Hepatocyte (in vitro differentiated cells): Measurements from ENCODE around the gene EFCAB6. TPM values are rescaled to one million over a fixed set of nuclear protein-coding genes. Genes with fewer than 3 reads are reported as not detected.

Source experiments
- DNase-seq: peaks from one replicate; pipeline ENCODE4 v3.0.0-alpha.2; 2016; ENCODE audit warnings: low spot score
- H2AFZ ChIP-seq: fragments of 200-600 bp; sonication (generic); 2 replicates; pipeline ENCODE4 v1.6.0; 2016; ENCODE audit warnings: antibody characterized with exemption, mild to moderate bottlenecking
- H3K27ac ChIP-seq: fragments of 200-600 bp; sonication (generic); 2 replicates; pipeline ENCODE4 v1.5.1; 2016; ENCODE audit warnings: mild to moderate bottlenecking
- H3K27me3 ChIP-seq: fragments of 200-600 bp; sonication (generic); 2 replicates; pipeline ENCODE4 v1.6.1; 2016
- H3K36me3 ChIP-seq: fragments of 200-600 bp; sonication (generic); replicated peaks from 2 replicates; pipeline ENCODE4 v1.5.1; 2016; ENCODE audit warnings: low read depth; ENCODE audit not compliant: insufficient read depth
- H3K4me1 ChIP-seq: fragments of 200-600 bp; sonication (generic); 2 replicates; pipeline ENCODE4 v1.5.1; 2016; ENCODE audit warnings: mild to moderate bottlenecking, moderate library complexity; ENCODE audit not compliant: insufficient read depth
- H3K4me2 ChIP-seq: fragments of 200-600 bp; sonication (generic); 2 replicates; pipeline ENCODE4 v1.6.0; 2016
- H3K4me3 ChIP-seq: fragments of 200-600 bp; sonication (generic); 2 replicates; pipeline ENCODE4 v1.5.1; 2016; ENCODE audit warnings: mild to moderate bottlenecking
- H3K79me2 ChIP-seq: fragments of 200-600 bp; sonication (generic); 2 replicates; pipeline ENCODE4 v1.6.0; 2017; ENCODE audit warnings: mild to moderate bottlenecking
- H3K9me2 ChIP-seq: fragments of 200-600 bp; sonication (generic); replicated peaks from 2 replicates; pipeline ENCODE4 v1.6.0; 2017; ENCODE audit warnings: mild to moderate bottlenecking; ENCODE audit not compliant: insufficient read depth
- H3K9me3 ChIP-seq: fragments of 200-600 bp; sonication (generic); 2 replicates; pipeline ENCODE4 v1.5.1; 2016; ENCODE audit warnings: low read depth, mild to moderate bottlenecking
- H4K20me1 ChIP-seq: fragments of 200-600 bp; sonication (generic); 2 replicates; pipeline ENCODE4 v1.6.0; 2016; ENCODE audit warnings: mild to moderate bottlenecking; ENCODE audit not compliant: insufficient read depth, poor library complexity, severe bottlenecking
- EZH2 ChIP-seq: fragments of 200-600 bp; sonication (generic); IDR thresholded peaks from 2 replicates; pipeline ENCODE4 v1.6.1; 2016; ENCODE audit warnings: antibody characterized with exemption, mild to moderate bottlenecking, borderline replicate concordance
- EZH2phosphoT487 ChIP-seq: fragments of 200-600 bp; sonication (generic); IDR thresholded peaks from one replicate; pipeline ENCODE4 v1.6.1; 2018; ENCODE audit warnings: antibody characterized with exemption, mild to moderate bottlenecking, low read depth, moderate library complexity; ENCODE audit not compliant: unreplicated experiment, severe bottlenecking
- WGBS: methylation state at CpG from one replicate; pipeline ENCODE4 v1.1.6; 2016; ENCODE audit warnings: low lambda C conversion rate; ENCODE audit errors: missing lambda C conversion rate; 5-methylcytosine and 5-hydroxymethylcytosine counted together
- polyA plus RNA-seq: library from polyadenylated mRNA; unstranded; fragments of >200 nt; fragmentation: Nextera tagmentation; extraction: Ambion mirVana; gene quantifications from 2 replicates; pipeline ENCODE4 v1.2.1, GENCODE V29; 2016
- total RNA-seq: library from RNA; depleted of rRNA; stranded (reverse); fragments of >200 nt; gene quantifications from 2 replicates; pipeline ENCODE4 v1.2.3, GENCODE V29; 2014
- TF ChIP-seq, protein P1 (sequence below): fragments of 200-600 bp; sonication (generic); IDR thresholded peaks from 2 replicates; pipeline ENCODE4 v1.5.1; 2016; ENCODE audit warnings: antibody characterized with exemption, mild to moderate bottlenecking; ENCODE audit not compliant: poor library complexity

The EFCAB6 gene
- total and polyA plus RNA-seq, 2 experiments from 2014 or later, result 0.59 to 2.1 TPM

DNA sequence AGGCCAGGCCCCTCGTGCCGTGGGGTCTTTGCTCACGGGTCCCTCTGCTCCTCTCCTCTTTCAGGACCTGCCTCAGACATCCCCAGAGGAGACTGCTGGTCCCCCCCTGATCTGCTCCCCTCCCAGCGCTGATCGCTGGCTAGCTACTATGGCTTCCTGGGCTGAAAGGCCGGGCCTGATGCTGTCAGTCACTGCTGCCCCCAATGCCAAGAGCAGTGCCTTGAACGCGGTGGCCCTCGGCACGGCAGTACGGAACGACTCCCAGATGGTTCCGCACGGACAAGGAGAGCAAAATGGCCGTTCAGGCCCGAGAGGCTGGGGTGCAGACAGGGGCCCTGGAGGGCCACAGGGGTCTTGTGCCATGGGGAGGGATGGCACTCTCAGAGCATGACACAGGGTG is 28.7 kb upstream of the EFCAB6 start:
- no peak for TF ChIP-seq EZH2
- TF ChIP-seq, protein P1, sequence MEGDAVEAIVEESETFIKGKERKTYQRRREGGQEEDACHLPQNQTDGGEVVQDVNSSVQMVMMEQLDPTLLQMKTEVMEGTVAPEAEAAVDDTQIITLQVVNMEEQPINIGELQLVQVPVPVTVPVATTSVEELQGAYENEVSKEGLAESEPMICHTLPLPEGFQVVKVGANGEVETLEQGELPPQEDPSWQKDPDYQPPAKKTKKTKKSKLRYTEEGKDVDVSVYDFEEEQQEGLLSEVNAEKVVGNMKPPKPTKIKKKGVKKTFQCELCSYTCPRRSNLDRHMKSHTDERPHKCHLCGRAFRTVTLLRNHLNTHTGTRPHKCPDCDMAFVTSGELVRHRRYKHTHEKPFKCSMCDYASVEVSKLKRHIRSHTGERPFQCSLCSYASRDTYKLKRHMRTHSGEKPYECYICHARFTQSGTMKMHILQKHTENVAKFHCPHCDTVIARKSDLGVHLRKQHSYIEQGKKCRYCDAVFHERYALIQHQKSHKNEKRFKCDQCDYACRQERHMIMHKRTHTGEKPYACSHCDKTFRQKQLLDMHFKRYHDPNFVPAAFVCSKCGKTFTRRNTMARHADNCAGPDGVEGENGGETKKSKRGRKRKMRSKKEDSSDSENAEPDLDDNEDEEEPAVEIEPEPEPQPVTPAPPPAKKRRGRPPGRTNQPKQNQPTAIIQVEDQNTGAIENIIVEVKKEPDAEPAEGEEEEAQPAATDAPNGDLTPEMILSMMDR, result no peak
- TF ChIP-seq EZH2phosphoT487, result no peak
- H3K27me3 ChIP-seq, result no peaks in the 10 kb centered on the region
- no peaks in the 10 kb centered on the region for H4K20me1 ChIP-seq
- no peaks in the 10 kb centered on the region for H3K36me3 ChIP-seq
- H3K9me3 ChIP-seq, result no peaks in the 10 kb centered on the region
- H3K9me2 ChIP-seq, result no peaks in the 10 kb centered on the region
- no peaks in the 10 kb centered on the region for H3K4me1 ChIP-seq
- no peaks in the 10 kb centered on the region for H3K79me2 ChIP-seq
- no peak overlapping the region for H3K4me2 ChIP-seq
- no peak overlapping the region for H3K4me3 ChIP-seq
- no peak for DNase-seq
- 90% methylated on average over 16 of the region's 16 CpGs for WGBS
- no peak overlapping the region for H2AFZ ChIP-seq
- H3K27ac ChIP-seq, result no peak overlapping the region

DNA sequence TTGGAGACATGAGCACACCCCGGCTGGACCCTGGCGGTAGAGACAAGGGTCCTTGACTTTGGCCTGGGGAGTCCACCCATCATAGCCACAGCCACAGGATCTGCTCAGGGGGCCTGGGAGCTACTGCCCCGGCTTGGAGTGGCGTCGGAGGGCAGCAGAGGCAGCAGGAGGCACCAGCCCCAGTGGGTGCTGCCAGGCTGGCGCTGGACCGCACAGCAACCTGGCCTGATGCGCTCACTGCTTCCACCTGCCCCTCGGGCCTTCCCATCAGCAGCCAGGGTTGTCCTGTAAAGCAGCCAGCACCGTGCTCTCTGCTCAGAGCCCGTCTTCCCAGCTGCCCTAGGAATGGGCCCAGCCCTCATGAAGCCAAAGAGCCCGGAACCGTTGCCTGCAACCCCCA is 28.3 kb upstream of the EFCAB6 start:
- Histone ChIP-seq H3K27ac (no peak overlapping the region), H3K4me3 (no peak overlapping the region), H3K9me3 (no peaks in the 10 kb centered on the region), H3K4me2 (no peak overlapping the region), H3K27me3 (no peaks in the 10 kb centered on the region), H3K36me3 (no peaks in the 10 kb centered on the region), H3K9me2 (no peaks in the 10 kb centered on the region), H3K79me2 (no peaks in the 10 kb centered on the region), H2AFZ (no peak overlapping the region), H4K20me1 (no peaks in the 10 kb centered on the region), H3K4me1 (no peaks in the 10 kb centered on the region)
- 90% methylated on average over 12 of the region's 13 CpGs for WGBS
- no peak for DNase-seq
- TF ChIP-seq, protein P1, result no peak
- TF ChIP-seq EZH2phosphoT487 (no peak), EZH2 (no peak)

DNA sequence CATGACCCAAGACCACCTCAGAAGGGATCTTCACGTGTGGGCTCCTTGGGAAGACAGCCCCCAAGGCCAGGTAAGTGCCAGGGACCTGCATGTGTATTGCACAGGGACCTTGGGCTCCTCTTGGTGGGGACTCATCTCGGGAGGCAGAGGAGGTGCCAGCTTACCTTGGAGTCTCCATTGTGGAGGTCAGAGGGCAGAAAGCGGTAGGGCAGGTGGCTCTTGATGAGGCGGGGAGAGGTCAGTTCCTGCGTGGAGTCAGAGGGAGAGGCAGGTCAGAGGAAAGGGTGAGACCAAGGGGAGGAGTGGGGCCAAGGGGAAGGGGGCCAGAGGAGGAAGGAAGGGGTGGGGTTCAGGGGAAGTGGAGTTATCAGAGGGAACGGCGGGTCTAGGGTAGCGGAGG is 27.7 kb upstream of the EFCAB6 start:
- Histone ChIP-seq H3K4me3 (no peak overlapping the region), H3K4me1 (no peaks in the 10 kb centered on the region), H4K20me1 (no peaks in the 10 kb centered on the region), H3K4me2 (no peak overlapping the region), H3K27me3 (no peaks in the 10 kb centered on the region), H3K27ac (no peak overlapping the region), H2AFZ (no peak overlapping the region), H3K79me2 (no peaks in the 10 kb centered on the region), H3K9me3 (no peaks in the 10 kb centered on the region), H3K36me3 (no peaks in the 10 kb centered on the region), H3K9me2 (no peaks in the 10 kb centered on the region)
- no peak for DNase-seq
- TF ChIP-seq, protein P1, result no peak
- no peak for TF ChIP-seq EZH2
- TF ChIP-seq EZH2phosphoT487, result no peak
- 74% methylated on average over 6 of the region's 8 CpGs for WGBS
